Measurements from ENCODE around the gene TUBB3.
A peak's percentile ranks its signal among the peaks of the same experiment; 100 is the strongest.
"Not testable (repeated sequence)": the region's sequence is repeated elsewhere in the genome, so short reads cannot be mapped to it uniquely, and the experiment has no call there.

TUBB3 gene

GRCh38 chr16:89911375-89911774 is 11.8 kb upstream of the TUBB3 start:
- Histone ChIP-seq H3K9ac (ENCODE audit: low read length in 2 of 2) (no peak overlapping the region), H3K9me3 (ENCODE audit: control insufficient read depth in 2 of 2, low read length in 2 of 2) (no peaks in the 10 kb centered on the region), H3K27ac (ENCODE audit: low read length) (no peak overlapping the region), H3K27me3 (ENCODE audit: control insufficient read depth in 1 of 2, insufficient read depth in 2 of 2, low read length in 2 of 2) (no peaks in the 10 kb centered on the region), H3K4me3 (ENCODE audit: low read length in 2 of 2) (no peak overlapping the region), H3K4me1 (ENCODE audit: control insufficient read depth, insufficient read depth, low read length) (peaks cover 2% of the 10 kb centered on the region), H3K36me3 (ENCODE audit: control insufficient read depth in 2 of 2, insufficient read depth in 2 of 2, low read length in 2 of 2) (peaks cover 16 to 18% of the 10 kb centered on the region in 2 donors)

- H3K36me3 ChIP-seq (ENCODE audit: control insufficient read depth in 2 of 2, insufficient read depth in 2 of 2, low read length in 2 of 2), result peaks cover 11 to 12% of the 10 kb centered on the region in 2 donors
- no peak overlapping the region for H3K4me3 ChIP-seq (ENCODE audit: low read length in 2 of 2)
- peaks cover 2% of the 10 kb centered on the region for H3K4me1 ChIP-seq (ENCODE audit: control insufficient read depth, insufficient read depth, low read length)
- H3K27me3 ChIP-seq (ENCODE audit: control insufficient read depth in 1 of 2, insufficient read depth in 2 of 2, low read length in 2 of 2), result no peaks in the 10 kb centered on the region
- no peaks in the 10 kb centered on the region for H3K9me3 ChIP-seq (ENCODE audit: control insufficient read depth in 2 of 2, low read length in 2 of 2)
- no peak overlapping the region for H3K27ac ChIP-seq (ENCODE audit: low read length)
- no peak overlapping the region for H3K9ac ChIP-seq (ENCODE audit: low read length in 2 of 2)
Measured at GRCh38 chr16:89912143-89912542, 11.0 kb upstream of the TUBB3 start.

GRCh38 chr16:89912627-89913026 is 10.5 kb upstream of the TUBB3 start:
- Histone ChIP-seq H3K36me3 (ENCODE audit: control insufficient read depth in 2 of 2, insufficient read depth in 2 of 2, low read length in 2 of 2) (peaks cover 11 to 12% of the 10 kb centered on the region in 2 donors), H3K27me3 (ENCODE audit: control insufficient read depth in 1 of 2, insufficient read depth in 2 of 2, low read length in 2 of 2) (no peaks in the 10 kb centered on the region), H3K9me3 (ENCODE audit: control insufficient read depth in 2 of 2, low read length in 2 of 2) (no peaks in the 10 kb centered on the region), H3K27ac (ENCODE audit: low read length) (no peak overlapping the region), H3K4me1 (ENCODE audit: control insufficient read depth, insufficient read depth, low read length) (peaks cover 3% of the 10 kb centered on the region), H3K4me3 (ENCODE audit: low read length in 2 of 2) (no peak overlapping the region), H3K9ac (ENCODE audit: low read length in 2 of 2) (no peak overlapping the region)

- Histone ChIP-seq H3K27me3 (ENCODE audit: control insufficient read depth in 1 of 2, insufficient read depth in 2 of 2, low read length in 2 of 2) (peaks cover 1 to 9% of the 10 kb centered on the region in 2 donors), H3K27ac (ENCODE audit: low read length) (no peak overlapping the region), H3K9me3 (ENCODE audit: control insufficient read depth in 2 of 2, low read length in 2 of 2) (no peaks in the 10 kb centered on the region), H3K9ac (ENCODE audit: low read length in 2 of 2) (no peak overlapping the region), H3K4me3 (ENCODE audit: low read length in 2 of 2) (no peak overlapping the region), H3K36me3 (ENCODE audit: control insufficient read depth in 2 of 2, insufficient read depth in 2 of 2, low read length in 2 of 2) (peaks cover 11 to 12% of the 10 kb centered on the region in 2 donors), H3K4me1 (ENCODE audit: control insufficient read depth, insufficient read depth, low read length) (peaks cover 14% of the 10 kb centered on the region)
Measured at GRCh38 chr16:89913408-89914387, 9.4 kb upstream of the TUBB3 start.

- H3K4me1 ChIP-seq (ENCODE audit: control insufficient read depth, insufficient read depth, low read length), result peaks cover 24% of the 10 kb centered on the region
- not testable (repeated sequence) for H3K27ac ChIP-seq (ENCODE audit: low read length)
- H3K27me3 ChIP-seq (ENCODE audit: control insufficient read depth in 1 of 2, insufficient read depth in 2 of 2, low read length in 2 of 2), result peaks cover 6 to 17% of the 10 kb centered on the region in 2 donors
Measured at GRCh38 chr16:89914642-89915285, 8.4 kb upstream of the TUBB3 start.

GRCh38 chr16:89915303-89916232 is 7.6 kb upstream of the TUBB3 start:
- Histone ChIP-seq H3K9ac (ENCODE audit: low read length in 2 of 2) (no peak overlapping the region), H3K9me3 (ENCODE audit: control insufficient read depth in 2 of 2, low read length in 2 of 2) (no peaks in the 10 kb centered on the region), H3K27ac (ENCODE audit: low read length) (no peak overlapping the region), H3K4me3 (ENCODE audit: low read length in 2 of 2) (no peak overlapping the region), H3K27me3 (ENCODE audit: control insufficient read depth in 1 of 2, insufficient read depth in 2 of 2, low read length in 2 of 2) (peaks cover 6 to 25% of the 10 kb centered on the region in 2 donors), H3K4me1 (ENCODE audit: control insufficient read depth, insufficient read depth, low read length) (peaks cover 22% of the 10 kb centered on the region), H3K36me3 (ENCODE audit: control insufficient read depth in 2 of 2, insufficient read depth in 2 of 2, low read length in 2 of 2) (peaks cover 8 to 9% of the 10 kb centered on the region in 2 donors)

More at GRCh38 chr16:89914642-89915285, 8.4 kb upstream of the TUBB3 start:
- H3K36me3 ChIP-seq (ENCODE audit: control insufficient read depth in 2 of 2, insufficient read depth in 2 of 2, low read length in 2 of 2), result peaks cover 9 to 10% of the 10 kb centered on the region in 2 donors
- not testable (repeated sequence) for H3K9ac ChIP-seq (ENCODE audit: low read length in 2 of 2); H3K9me3 ChIP-seq (ENCODE audit: control insufficient read depth in 2 of 2, low read length in 2 of 2); H3K4me3 ChIP-seq (ENCODE audit: low read length in 2 of 2)

- Histone ChIP-seq H3K9ac (ENCODE audit: low read length in 2 of 2) (no peak overlapping the region), H3K4me3 (ENCODE audit: low read length in 2 of 2) (peak overlapping the region; percentile 32 to 68), H3K4me1 (ENCODE audit: control insufficient read depth, insufficient read depth, low read length) (peaks cover 38% of the 10 kb centered on the region), H3K36me3 (ENCODE audit: control insufficient read depth in 2 of 2, insufficient read depth in 2 of 2, low read length in 2 of 2) (no peaks in the 10 kb centered on the region), H3K27ac (ENCODE audit: low read length) (no peak overlapping the region), H3K27me3 (ENCODE audit: control insufficient read depth in 1 of 2, insufficient read depth in 2 of 2, low read length in 2 of 2) (peaks cover 8 to 34% of the 10 kb centered on the region in 2 donors), H3K9me3 (ENCODE audit: control insufficient read depth in 2 of 2, low read length in 2 of 2) (no peaks in the 10 kb centered on the region)
Measured at GRCh38 chr16:89917773-89918452, 5.2 kb upstream of the TUBB3 start.

GRCh38 chr16:89918453-89919347 is 4.4 kb upstream of the TUBB3 start, which contains the start of gene MC1R:
MC1R (plus strand) TSS chr16:89918862; CDS start chr16:89919259, 397 bp downstream.
- Histone ChIP-seq H3K27ac (ENCODE audit: low read length) (no peak within 1 kb of the TSS), H3K9me3 (ENCODE audit: control insufficient read depth in 2 of 2, low read length in 2 of 2) (no peaks in the 10 kb centered on the region), H3K36me3 (ENCODE audit: control insufficient read depth in 2 of 2, insufficient read depth in 2 of 2, low read length in 2 of 2) (no peaks in the 10 kb centered on the region), H3K9ac (ENCODE audit: low read length in 2 of 2) (no peak within 1 kb of the TSS), H3K4me3 (ENCODE audit: low read length in 2 of 2) (peak within 1 kb of the TSS; percentile 32 to 68), H3K27me3 (ENCODE audit: control insufficient read depth in 1 of 2, insufficient read depth in 2 of 2, low read length in 2 of 2) (peaks cover 8 to 40% of the 10 kb centered on the region in 2 donors), H3K4me1 (ENCODE audit: control insufficient read depth, insufficient read depth, low read length) (peaks cover 43% of the 10 kb centered on the region)

All from stomach smooth muscle (tissue), 2 donors.